ENCODE data around the gene ABCB1.
"Not testable (repeated sequence)": the region's sequence is repeated elsewhere in the genome, so short reads cannot be mapped to it uniquely, and the experiment has no call there.

The ABCB1 gene

GRCh38 chr7:87464830-87465533 lies 135.7 kb downstream of the ABCB1 start:
- DNase-seq = not testable (repeated sequence)

GRCh38 chr7:87463982-87464381 lies 136.7 kb downstream of the ABCB1 start:
- no peak for DNase-seq

- DNase-seq = not testable (repeated sequence)
Measured at GRCh38 chr7:87460444-87460843, 140.2 kb downstream of the ABCB1 start.

GRCh38 chr7:87459941-87460340 lies 140.7 kb downstream of the ABCB1 start:
- no peak for DNase-seq

- no peak for DNase-seq
Measured at GRCh38 chr7:87458148-87458547, 142.5 kb downstream of the ABCB1 start.

GRCh38 chr7:87456247-87456646 lies 144.4 kb downstream of the ABCB1 start:
- no peak for DNase-seq
